ENCODE data around the gene C4orf51.

GRCh38 chr4:145716200-145716599, 36.3 kb downstream of the C4orf51 start:
- no peak for TF ChIP-seq POLR2A (IDR thresholded peaks at IDR 0.05)
- no peak for TF ChIP-seq CTCF (IDR thresholded peaks at IDR 0.05)

Data from uterus (tissue), 2 donors.